Caki2 (cell line): ENCODE measurements around the gene GSTK1. TPM values are rescaled to one million over a fixed set of nuclear protein-coding genes. Genes with fewer than 3 reads are reported as not detected.
"Not testable (repeated sequence)": the region's sequence is repeated elsewhere in the genome, so short reads cannot be mapped to it uniquely, and the experiment has no call there.

Experiments
- DNase-seq: peaks from one replicate; pipeline ENCODE4 v3.0.0-alpha.2; 2015; ENCODE audit warnings: low read depth
- in situ Hi-C: cut with HindIII; loops from 2 replicates; pipeline ENCODE4 v1.10.0; 2016; ENCODE audit warnings: low sequenced_read_pairs, low pct_unique_long_range_greater_than_20kb, mixed read lengths
- total RNA-seq: library from RNA; depleted of rRNA; stranded (reverse); fragments of >200 nt; shearing (Covaris generic); gene quantifications from 2 replicates; pipeline ENCODE4 v1.2.3, GENCODE V29; 2014; ENCODE audit warnings: low replicate concordance; rRNA removed

Gene GSTK1
- total RNA-seq = 107 and 161 TPM in 2 replicates

DNA sequence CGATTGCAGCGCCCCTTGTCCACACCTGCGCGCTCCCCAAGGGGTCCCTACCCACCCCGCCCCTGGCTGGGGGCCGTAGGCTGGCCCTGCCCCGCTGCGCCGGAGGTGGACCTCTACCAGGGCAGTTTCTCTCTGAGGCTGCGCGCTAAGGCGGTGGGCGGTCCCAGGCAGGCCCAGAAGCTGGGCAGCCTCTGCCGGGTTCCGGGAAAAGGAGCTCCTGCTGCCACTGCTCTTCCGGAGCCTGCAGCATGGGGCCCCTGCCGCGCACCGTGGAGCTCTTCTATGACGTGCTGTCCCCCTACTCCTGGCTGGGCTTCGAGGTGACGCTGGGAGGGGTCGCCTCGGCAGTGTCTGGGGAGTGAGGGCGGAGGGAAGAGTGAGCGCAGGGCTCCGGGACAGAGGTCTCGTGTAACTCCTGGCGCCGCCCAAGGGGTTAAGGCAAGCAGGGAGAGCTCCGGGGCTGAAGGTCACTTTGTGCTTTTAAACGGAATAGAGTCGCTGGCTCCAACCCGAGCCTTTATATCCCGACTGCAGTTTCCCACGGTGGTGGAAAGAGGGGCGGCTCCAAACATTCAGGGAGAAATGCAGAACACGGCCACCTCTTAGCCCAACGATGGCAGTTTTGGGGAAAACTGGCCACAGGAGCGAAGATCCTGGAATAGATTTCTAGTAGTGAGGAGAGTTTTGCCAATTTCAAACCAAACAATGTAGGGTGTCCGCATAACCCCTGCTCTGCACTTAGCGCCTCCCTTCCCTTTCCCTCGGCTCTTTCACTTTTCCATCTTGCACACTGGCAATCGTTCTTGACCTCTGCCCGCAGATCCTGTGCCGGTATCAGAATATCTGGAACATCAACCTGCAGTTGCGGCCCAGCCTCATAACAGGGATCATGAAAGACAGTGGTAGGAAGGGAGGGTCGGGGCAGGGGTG is at the start of gene GSTK1:
TSS of gene GSTK1 (plus strand) at position 176 of the 930 bp plus-strand sequence. CDS start at position 249, 73 bp downstream.
- DNase-seq = peak; percentile 61
- in situ Hi-C loops = no loop called here

DNA sequence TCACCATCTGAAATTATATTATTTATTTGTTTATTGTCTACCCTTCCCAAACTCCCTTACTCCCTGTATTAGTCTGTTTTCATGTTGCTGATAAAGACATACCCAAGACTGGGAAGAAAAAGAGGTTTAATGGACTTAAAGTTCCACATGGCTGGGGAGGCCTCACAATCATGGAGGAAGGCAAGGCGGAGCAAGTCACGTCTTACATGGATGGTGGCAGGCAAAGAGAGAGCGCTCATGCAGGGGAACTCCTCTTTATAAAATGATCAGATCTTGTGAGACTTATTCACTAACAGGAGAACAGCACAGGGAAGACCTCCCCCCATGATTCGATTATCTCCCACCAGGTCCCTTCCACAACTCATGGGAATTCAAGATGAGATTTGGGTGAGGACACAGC is 49.8 kb upstream of the GSTK1 start:
- in situ Hi-C loops, DNase-seq: not testable (repeated sequence)

DNA sequence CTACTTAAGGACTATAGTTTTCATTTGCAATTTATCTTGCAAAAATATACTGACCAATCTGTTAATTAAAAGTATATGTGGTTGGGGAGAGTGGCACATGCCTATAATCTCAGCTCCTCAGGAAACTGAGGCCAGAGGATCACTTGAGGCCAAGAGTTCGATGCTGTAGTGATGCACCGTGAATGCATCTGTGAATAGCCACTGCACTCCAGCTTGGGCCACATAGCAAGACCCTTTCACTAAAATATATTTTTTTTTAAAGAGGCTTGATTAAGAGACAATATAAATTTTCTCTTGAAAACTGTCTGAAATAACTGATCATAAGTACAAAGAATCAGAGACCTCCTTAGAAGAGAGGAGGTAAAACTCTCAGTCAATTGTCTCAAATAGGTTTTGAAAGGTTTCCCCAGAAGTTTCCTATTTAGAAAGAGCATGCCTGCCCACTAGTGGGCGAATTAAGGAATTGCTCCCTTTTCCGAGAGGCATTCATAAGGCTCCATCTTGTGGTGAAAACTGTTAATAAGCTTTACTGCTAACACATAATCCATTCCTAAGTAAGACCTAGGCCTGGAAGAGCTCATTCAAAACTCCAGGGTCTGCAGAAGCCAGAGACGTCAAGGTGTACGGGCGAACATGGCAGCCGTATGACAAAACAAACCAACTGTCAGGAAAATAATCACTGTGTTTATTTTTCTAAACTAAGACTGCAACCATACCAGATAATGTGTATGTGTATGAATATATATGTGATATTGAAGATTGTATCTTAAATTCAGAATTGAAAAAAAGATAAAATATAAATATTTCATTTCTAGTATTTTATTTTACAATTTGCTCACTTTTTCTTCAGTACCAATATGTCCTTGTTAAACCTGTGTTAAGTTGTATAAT is 48.2 kb upstream of the GSTK1 start:
- DNase-seq = peak; percentile 59
- in situ Hi-C loops = no loop called here

DNA sequence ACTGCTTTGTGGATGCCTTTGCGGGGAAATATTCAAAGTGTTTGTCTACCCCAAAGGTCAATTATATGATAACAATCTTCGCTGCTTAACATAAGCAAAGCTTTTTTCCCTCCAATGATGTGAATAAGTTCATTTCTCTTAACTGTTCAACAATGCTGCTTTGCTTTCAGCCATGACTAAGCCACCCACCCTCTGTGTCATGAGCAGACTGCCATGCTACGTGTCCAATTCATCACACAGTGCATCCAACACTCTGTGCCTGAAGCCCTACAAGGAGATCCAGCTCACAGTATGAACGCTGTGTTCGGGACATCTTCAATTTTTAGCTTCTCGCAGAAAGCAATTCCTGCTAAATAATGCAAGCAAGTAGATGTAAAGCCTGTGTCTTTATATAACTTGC is 47.1 kb upstream of the GSTK1 start:
- no peak for DNase-seq
- in situ Hi-C loops = no loop called here

DNA sequence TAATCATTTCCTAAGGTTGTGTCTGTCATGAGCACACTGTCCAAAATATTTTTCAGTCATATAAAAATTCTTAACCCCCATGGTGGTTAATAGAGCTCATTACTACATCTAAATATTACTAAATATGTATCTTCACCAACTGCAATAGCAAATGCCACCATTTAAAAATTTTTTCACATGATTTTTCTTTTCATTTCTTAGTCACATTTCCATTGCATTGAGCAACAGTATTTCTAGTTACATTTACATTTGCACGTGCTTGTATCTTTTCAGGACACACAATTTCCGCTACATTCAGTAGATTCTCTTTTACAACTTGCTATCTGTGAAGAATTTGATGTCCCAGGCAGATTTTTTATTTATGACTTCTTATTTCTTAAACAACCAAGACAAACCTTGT is 46.6 kb upstream of the GSTK1 start:
- in situ Hi-C loops = no loop called here
- DNase-seq = no peak

DNA sequence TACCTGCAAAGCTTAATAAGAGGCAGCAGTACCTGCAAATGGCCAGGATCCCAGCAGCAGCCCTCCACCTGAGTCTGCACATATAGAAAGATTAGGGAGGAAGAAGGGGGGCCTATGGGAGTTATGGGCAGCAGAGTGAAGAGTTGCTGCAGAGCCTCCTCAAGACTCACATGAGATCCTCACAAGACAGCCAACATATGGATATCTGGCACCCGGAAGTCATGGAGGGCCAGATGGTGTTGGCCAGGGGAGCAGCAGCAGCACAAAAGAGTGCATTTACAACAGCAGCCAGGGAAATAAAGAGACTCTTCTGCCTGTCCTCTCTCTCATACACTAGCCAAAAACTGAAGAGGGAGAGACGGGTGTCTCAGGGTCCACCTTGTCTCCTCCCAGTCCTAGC is 45.4 kb upstream of the GSTK1 start:
- in situ Hi-C loops = no loop called here
- no peak for DNase-seq

DNA sequence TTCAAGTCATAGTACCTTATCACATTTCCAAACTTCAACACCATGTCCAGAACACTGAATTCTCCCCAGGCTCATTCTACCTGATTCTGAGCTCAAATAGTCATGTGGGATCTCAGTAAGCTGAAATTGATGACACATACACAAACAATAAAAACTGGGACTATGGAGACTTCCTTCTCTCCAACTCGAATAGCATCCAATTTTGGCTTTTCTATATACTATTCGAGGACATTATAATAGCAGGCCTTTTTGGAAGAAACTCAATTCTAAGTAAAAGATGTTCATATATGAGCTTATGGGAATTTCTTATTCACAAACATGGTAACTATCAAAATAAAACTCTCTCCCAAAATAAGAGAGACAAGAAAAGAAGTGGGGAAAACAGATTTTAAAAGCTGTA is 42.0 kb upstream of the GSTK1 start:
- DNase-seq = no peak
- in situ Hi-C loops = no loop called here

DNA sequence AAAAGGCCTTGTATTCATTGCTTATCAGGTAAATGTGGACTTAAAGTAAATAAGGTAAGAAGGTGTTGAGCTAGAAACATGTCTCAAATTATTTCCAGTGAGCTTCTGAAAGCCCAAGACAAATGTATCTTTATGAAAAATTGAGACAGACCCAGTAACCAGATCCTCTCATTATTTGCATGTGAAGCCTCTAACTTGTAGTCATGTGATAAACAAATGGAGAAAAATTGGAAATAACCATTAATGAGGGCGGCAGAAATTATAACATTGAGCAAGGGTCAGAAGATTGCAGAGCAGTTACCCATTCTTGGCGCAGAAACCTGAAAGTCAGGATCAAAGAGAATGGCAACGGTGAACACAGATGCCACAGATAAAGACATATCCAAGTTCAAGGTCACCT is 41.5 kb upstream of the GSTK1 start, which contains the start of gene TAS2R40:
TSS of gene TAS2R40 (plus strand) at position 301 of the 400 bp plus-strand sequence. CDS start at position 343, 42 bp downstream.
- in situ Hi-C loops = no loop called here
- no peak for DNase-seq

DNA sequence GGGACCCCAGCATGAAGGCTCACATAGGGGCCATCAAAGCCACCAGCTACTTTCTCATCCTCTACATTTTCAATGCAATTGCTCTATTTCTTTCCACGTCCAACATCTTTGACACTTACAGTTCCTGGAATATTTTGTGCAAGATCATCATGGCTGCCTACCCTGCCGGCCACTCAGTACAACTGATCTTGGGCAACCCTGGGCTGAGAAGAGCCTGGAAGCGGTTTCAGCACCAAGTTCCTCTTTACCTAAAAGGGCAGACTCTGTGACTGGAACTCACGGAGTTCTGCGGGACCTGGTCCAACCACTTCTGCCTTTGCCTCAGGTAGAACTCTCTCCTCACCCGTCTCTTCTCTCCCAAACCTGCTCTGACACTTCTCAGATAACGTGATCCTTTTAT is 40.5 kb upstream of the GSTK1 start:
- DNase-seq = no peak
- in situ Hi-C loops = no loop called here

DNA sequence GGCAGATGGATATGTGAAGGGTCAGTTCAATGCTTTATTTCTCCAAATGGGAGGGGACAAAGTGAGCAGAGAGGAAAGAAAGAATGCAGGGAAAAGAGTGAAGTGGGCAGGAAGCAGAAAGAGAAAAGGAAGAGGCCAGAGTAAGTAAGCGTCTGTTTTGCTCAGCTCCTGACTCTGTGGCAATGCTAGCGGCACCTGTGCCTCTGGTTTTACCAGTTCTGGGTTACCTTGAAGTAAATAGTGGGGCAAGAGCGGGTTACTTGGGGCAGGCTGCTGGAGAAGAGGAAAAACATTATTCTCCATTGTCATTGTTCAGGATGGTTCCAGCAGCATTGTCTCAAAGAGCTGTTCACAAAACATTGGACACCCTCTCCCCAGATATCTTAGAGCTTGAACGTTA is 39.5 kb upstream of the GSTK1 start:
- no peak for DNase-seq
- in situ Hi-C loops = no loop called here

DNA sequence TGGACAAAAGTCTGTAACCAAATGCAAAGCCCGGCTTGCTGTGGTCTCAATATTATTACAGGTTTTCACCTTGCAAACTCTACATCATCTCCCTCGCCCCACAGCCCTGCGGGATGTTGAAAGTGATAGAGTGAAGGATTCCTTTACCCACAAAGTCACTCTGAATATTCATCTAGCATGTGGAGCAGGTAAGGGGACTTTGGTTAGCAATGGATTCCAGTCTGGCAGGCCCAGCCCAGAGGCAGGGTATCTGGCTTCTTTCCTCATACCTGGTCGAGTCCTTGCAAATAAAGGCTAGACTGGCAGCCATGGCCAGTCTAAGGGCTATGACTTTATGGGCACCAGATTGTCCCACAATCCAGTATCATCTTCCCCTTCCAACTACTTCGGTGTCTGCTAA is 38.2 kb upstream of the GSTK1 start:
- in situ Hi-C loops = no loop called here
- DNase-seq = no peak

DNA sequence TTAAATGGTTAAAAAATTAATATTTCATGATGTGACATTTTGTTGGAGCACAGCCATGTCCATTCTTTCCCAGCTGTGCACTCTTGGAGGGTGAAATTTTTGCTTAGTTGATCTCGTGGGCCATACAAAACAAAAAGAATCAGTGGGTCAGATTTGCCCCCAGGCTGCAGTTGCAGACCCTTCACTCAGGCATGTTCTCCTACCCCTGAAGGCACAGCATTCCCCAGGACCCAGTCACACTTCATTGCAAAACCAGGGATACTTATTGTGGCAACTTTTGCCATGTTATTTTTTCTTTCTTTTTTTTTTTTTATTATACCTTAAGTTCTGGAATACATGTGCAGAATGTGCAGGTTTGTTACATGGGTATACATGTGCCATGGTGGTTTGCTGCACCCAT is 35.4 kb upstream of the GSTK1 start:
- in situ Hi-C loops = no loop called here

DNA sequence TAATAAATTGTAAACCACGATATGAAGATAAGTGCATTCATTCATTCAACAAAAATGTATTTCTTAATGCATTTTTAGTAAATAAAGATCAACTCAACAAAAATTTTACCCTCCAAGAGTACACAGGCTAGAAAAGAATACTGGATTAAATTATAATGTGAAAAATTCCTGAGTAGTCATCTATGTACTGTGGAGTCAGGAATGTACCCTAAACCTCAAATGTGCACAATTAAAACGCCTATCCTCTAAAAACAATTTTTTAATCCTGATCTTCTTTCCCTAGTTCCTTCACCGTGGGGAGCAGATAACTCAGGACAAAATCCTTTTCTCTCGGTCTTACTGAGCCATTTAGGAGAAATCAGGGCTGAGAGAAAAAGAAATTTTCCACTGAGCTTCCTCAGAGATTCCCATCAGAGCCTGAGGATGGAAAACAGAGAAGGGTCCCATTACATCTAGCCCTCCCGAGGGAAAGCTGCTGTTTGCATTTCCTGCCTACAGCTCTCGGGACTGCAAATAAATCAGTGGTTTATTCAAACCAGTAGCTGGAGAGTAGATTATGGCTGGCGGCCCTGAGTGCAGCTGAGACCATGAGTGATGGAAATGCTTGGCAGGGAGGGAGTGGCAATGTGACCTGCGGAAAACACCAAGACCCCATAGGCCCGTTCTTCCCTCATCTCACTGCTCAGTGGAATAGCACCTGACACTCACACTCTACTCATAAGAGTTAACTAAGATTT is 34.0 kb upstream of the GSTK1 start:
- in situ Hi-C loops = no loop called here
- no peak for DNase-seq

More for the DNA sequence above, 35.4 kb upstream of the GSTK1 start:
- no peak for DNase-seq

DNA sequence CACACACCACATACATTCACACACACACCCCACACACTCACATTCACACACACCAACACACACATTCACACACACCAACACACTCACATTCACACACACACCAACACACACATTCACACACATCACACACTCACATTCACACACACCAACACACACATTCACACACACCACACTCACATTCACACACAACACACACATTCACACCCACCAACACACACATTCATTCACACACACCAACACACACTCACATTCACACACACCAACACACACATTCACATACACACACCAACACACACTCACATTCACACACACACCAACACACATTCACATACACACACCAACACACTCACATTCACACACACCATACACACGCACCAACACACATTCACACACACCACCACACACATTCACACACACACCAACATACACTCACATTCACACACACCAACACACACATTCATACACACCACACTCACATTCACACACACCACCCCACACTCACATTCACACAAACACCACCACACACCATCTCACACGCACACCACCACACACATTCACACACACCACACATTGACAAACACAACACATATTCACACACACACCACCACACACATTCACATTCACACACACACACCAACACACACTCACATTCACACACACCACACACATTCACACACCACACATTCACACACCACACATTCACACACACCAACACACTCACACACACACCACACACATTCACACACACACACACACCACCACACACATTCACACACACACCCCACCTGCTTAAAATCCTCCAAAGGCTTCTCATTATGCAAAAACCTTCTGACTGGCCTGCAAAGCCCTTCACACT is 32.4 kb upstream of the GSTK1 start:
- in situ Hi-C loops = no loop called here
- no peak for DNase-seq

DNA sequence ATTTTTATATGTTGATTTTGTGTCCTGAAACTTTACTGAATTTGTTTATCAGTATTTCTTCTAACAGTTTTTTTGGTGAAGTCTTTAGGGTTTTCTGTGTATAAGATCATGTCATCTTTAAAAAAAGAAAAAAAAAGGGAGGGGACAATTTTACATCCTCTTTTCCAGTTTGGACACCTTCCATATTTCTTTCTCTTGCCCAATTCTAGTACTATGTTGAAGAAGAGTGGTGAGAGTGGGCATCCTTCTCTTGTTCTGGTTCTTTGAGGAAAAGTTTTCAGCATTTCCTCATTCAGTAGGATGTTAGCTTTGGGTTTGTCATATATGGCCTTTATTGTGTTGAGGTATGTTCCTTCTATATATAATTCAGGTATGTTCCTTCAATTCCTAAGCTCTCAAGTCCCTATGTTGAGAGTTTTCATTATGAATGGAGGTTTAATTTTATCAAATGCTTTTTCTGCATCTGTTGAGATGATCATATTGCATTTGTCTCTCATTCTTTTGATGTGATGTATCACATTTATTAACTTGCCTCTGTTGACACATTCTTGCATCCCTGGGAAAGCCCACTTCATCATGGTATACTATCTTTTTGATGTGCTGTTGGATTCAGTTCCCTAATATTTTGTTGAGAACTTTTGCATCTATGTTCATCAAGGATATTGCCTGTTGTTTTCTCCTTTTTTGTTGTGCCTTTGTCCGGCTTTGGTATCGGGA is 29.3 kb upstream of the GSTK1 start:
- no peak for DNase-seq
- in situ Hi-C loops = no loop called here

DNA sequence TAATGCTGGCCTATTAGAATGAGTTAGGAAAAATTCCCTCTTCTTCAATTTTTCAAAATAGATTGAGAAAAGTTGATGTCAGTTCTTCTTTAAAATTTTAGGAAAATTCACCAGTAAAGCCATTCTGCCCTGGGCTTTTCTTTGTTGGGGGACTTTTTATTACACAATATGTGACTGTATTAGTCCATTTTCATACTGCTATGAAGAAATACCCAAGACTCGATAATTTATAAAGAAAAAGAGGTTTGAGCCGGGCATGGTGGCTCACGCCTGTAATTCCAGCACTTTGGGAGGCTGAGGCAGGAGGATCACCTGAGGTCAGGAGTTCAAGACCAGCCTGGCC is 28.7 kb upstream of the GSTK1 start:
- in situ Hi-C loops = no loop called here
- no peak for DNase-seq

DNA sequence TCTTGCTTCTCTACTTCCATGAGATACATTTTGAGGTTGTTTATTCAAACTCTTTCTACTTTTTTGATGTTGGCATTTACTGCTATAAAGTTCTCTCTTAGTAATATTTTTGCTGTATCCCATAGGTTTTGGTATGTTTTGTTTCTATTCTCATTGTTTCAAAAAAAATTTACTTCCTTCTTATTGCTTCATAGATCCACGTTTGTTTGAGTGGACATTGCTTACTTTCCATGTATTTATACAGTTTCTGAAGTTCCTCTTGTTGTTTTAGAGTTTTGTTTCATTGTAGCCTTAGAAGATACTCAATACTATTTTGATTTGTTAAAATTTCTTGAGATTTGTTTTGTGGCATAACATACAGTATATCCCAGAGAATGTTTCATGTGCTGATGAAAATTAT is 27.7 kb upstream of the GSTK1 start:
- in situ Hi-C loops = no loop called here
- no peak for DNase-seq
